K562 (cell line): ENCODE data around the gene ARF1. TPM values are rescaled to one million over a fixed set of nuclear protein-coding genes. Genes with fewer than 3 reads are reported as not detected.
A peak's percentile ranks its signal among the peaks of the same experiment; 100 is the strongest.

Experiments
- CTBP1 ChIP-seq: fragments of 450-650 bp; IDR thresholded peaks from 2 replicates; pipeline ENCODE4 v1.6.1; 2016; ENCODE audit warnings: borderline replicate concordance
- ESRRA ChIP-seq: fragments of 450-650 bp; IDR thresholded peaks from 2 replicates; pipeline ENCODE4 v1.6.1; 2014; ENCODE audit warnings: low read depth, mild to moderate bottlenecking, moderate library complexity, borderline replicate concordance
- FUS ChIP-seq: fragments of 200-400 bp; formaldehyde crosslinking; optimal IDR thresholded peaks from 2 replicates; pipeline ENCODE3; 2017; ENCODE audit warnings: low read depth, low read length
- HNRNPK ChIP-seq: fragments of 200-400 bp; formaldehyde crosslinking; IDR thresholded peaks from one replicate; pipeline ENCODE4 v1.6.1; 2018; ENCODE audit warnings: mild to moderate bottlenecking, low read depth, low read length; ENCODE audit not compliant: poor library complexity, severe bottlenecking
- HNRNPLL ChIP-seq: fragments of 200-400 bp; formaldehyde crosslinking; IDR thresholded peaks from 2 replicates; pipeline ENCODE4 v1.6.1; 2017; ENCODE audit warnings: low read length, low read depth, mild to moderate bottlenecking; ENCODE audit not compliant: poor library complexity, severe bottlenecking
- MXD1 ChIP-seq: fragments of 250-450 bp; sonication (Bioruptor Pico); IDR thresholded peaks from 2 replicates; pipeline ENCODE4 v1.8.0; 2021; ENCODE audit warnings: borderline replicate concordance, mild to moderate bottlenecking, moderate library complexity; ENCODE audit not compliant: poor library complexity, severe bottlenecking
- PHF20 ChIP-seq: fragments of 450-650 bp; IDR thresholded peaks from 2 replicates; pipeline ENCODE4 v1.6.1; 2018; ENCODE audit not compliant: partially characterized antibody
- POLR2A ChIP-seq: fragments of 450-650 bp; conservative IDR thresholded peaks from 2 replicates; pipeline ENCODE4 v1.6.1; 2016
- SMAD4 ChIP-seq: fragments of 250-450 bp; sonication (Bioruptor Pico); conservative IDR thresholded peaks from 2 replicates; pipeline ENCODE4 v1.8.0; 2021; ENCODE audit warnings: inconsistent platforms, mild to moderate bottlenecking, moderate library complexity
- TCFL5 ChIP-seq: fragments of 250-450 bp; sonication (Bioruptor Pico); conservative IDR thresholded peaks from 2 replicates; pipeline ENCODE4 v1.6.1; 2021; ENCODE audit warnings: mild to moderate bottlenecking, moderate library complexity, matching md5 sums
- ZBTB17 ChIP-seq: fragments of 450-650 bp; formaldehyde crosslinking; IDR thresholded peaks from 2 replicates; pipeline ENCODE4 v1.4.0; 2020; ENCODE audit warnings: mild to moderate bottlenecking
- ZBTB40 ChIP-seq, 2 experiments: fragments of 450-650 bp in 1 of 2; sonication (generic) in 1 of 2; formaldehyde crosslinking in 1 of 2; IDR thresholded peaks; 2 replicates each; pipeline versions ENCODE4 v1.7.1 to v1.9.0; 2016 to 2022; ENCODE audit warnings: inconsistent platforms in 1 of 2, mild to moderate bottlenecking in 1 of 2, missing genetic modification reagents in 1 of 2
- polyA plus RNA-seq, 8 experiments: library from polyadenylated mRNA; depleted of rRNA in 4 of 8; stranded (reverse) in 5 of 8; unstranded in 3 of 8; fragments of >200 nt; fragmentation: Nextera tagmentation in 2 of 8; fragmentation: Illumina TruSeq in 1 of 8; extraction: Ambion mirVana in 2 of 8; extraction: Trizol in 1 of 8; gene quantifications; 2 replicates each; pipeline versions ENCODE4 v1.2.1 to v1.2.3, GENCODE V29; 2011 to 2014; ENCODE audit warnings: inconsistent platforms in 1 of 8, missing spikeins in 1 of 8
- total RNA-seq, 7 experiments: library from RNA; depleted of rRNA in 6 of 7; stranded (reverse); fragments of >200 nt in 6 of 7; fragmentation: Illumina TruSeq in 2 of 7; extraction: Trizol in 2 of 7; gene quantifications; 2 replicates each; pipeline versions ENCODE4 v1.2.1 to v1.2.3, GENCODE V29; 2011 to 2021; ENCODE audit warnings: low replicate concordance in 1 of 7

ARF1 gene
- total and polyA plus RNA-seq, 9 of the 15 experiments (the other 6 are each of a cell fraction or from before 2014, with no cell fraction given) = 69.8 to 593 (median 325) TPM

- TF ChIP-seq HNRNPK (peak; percentile 48), ESRRA (peak; percentile 93), CTBP1 (peak; percentile 93), POLR2A (peak; percentile 95), PHF20 (peak; percentile 88), TCFL5 (CRISPR knock-in tag) (no peak), SMAD4 (CRISPR knock-in tag) (peak; percentile 83), FUS (peak; percentile 76), HNRNPLL (peak; percentile 86), MXD1 (CRISPR knock-in tag) (peak; percentile 63), ZBTB40 (IDR thresholded peaks at IDR 0.05) (peak; percentile 83), ZBTB40 (CRISPR knock-in tag; IDR thresholded peaks at IDR 0.05) (no peak), ZBTB17 (CRISPR knock-in tag) (0 out of 2 replicates have a peak, but pooled peaks have one; percentile 42)
Observed at GRCh38 chr1:228139931-228140723, 57.6 kb downstream of the ARF1 start, which contains the start of gene GUK1 (continued).
